GM18526 (cell line): ENCODE results near the gene KHDRBS2.

ENCODE experiments used
- POLR2A ChIP-seq: IDR thresholded peaks from 3 replicates; pipeline ENCODE4 v1.6.1; 2011; ENCODE audit not compliant: insufficient read length; ENCODE audit errors: extremely low read depth

Gene KHDRBS2

DNA sequence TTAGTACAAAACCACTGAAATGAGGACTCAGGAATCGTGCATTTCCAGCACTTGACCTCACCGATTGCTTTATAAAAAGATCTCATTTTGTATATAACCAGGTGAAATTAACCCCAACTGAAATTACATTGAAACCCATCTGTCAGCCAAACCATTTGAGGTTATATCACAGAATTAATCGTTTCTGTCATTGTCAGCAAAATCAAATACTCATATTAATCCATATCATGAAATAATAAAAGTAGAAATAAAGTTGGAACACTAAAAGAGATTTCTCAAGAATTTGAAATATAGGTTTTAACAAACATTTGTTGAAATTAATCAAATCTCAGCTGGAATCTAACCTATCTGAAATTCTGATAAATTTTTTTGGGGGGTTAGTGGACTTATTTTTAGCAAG, 23.7 kb downstream of the KHDRBS2 start:
- no peak for TF ChIP-seq POLR2A

DNA sequence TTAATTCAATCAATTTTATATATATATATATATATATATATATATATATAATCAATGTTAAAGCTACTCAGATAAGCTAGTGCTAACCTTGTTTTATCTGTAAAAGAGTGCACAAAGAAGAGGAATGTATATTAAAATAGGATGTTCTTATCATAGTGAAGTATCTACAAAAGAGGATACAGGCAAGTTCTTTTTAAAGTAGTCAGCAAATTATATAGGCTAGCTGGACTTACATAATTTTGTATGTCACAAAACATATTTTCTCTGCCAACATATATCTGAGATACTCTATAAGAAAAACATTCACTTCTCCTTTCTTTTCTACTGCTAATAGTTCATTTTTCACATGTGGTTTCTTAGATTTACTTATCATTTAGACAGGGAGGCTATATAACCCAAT, 39.9 kb downstream of the KHDRBS2 start:
- no peak for TF ChIP-seq POLR2A

DNA sequence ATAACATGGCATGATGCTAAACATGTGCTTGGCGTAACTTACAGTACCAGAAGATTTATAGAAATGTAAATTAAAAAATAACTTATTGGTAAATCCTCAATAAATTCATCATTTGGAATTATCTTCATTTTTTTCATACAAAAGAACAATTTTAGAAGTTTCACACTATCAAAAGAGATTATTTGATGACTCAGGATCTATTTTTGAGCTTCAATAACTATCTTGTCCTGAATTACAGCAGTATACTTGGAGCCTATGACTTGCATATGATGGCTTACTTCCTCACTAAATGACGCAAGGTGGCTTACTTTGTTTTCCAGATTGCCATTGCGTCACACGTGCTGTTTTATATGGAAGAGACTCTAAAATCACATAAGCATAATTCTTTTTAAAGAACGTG, 49.2 kb downstream of the KHDRBS2 start:
- TF ChIP-seq POLR2A = no peak

- no peak for TF ChIP-seq POLR2A
These were observed 56.8 kb downstream of the KHDRBS2 start for GRCh38 chr6:62229231-62229630.

GRCh38 chr6:62217866-62218265, 68.2 kb downstream of the KHDRBS2 start:
- TF ChIP-seq POLR2A = no peak

DNA sequence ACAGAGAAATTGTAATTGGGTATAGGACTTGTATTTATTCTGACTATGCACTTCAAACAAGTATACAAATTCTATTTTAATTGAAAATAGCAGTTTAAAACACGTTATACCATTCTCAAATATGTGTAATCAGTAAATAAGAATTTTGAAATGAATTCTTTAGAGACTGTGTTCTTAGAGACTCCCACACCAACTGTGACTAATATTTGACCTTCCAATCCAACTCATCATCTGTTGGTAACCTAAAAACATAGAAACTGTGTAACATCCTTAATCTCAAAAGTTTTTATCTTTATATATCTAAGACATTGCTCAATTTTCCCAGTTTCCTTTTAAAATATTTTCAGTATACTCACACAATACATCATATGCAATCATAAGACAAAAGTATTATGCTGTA, 83.9 kb downstream of the KHDRBS2 start:
- no peak for TF ChIP-seq POLR2A

DNA sequence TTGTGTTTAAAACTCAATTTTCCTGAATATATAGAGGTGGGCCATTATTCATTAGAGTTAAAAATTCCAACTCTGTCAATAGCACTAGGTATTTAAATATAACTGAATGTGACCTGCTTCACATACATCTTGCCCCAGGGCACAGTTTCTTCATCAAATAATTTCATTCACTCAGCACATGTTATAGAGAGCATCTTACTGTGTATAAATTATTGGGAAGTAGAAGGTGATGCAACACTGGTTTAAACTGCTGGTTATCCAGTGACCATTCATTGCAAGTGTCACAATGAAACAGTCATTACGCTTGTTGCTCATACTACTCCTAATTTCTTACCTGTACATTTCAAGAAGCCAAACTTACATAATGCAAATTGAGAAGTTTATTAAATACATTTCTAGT, 93.4 kb downstream of the KHDRBS2 start:
- no peak for TF ChIP-seq POLR2A

- TF ChIP-seq POLR2A = no peak
These were observed 110.8 kb downstream of the KHDRBS2 start for GRCh38 chr6:62175195-62175594.

- TF ChIP-seq POLR2A = no peak
These were observed 111.5 kb downstream of the KHDRBS2 start for GRCh38 chr6:62174548-62174947.

GRCh38 chr6:62167736-62168135, 118.3 kb downstream of the KHDRBS2 start:
- TF ChIP-seq POLR2A = no peak

DNA sequence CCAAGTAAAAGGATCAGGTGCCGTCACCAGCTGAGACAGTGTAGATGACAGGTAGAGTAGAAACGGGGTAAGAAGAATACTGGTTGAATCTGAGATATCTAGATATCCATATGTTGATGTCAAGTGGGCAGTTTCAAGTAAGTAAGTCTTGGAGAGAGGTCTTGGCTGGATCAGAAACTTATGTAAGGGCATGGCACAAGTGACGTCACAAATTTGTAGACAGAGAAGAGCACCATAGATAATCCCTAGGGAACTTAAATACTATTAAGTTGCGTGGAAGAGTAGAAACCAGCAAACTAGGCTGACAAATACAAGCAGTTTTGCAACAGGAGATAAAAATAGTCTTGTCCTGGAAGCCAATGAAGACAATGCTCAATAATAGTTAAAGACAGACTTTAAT, 123.2 kb downstream of the KHDRBS2 start:
- no peak for TF ChIP-seq POLR2A

DNA sequence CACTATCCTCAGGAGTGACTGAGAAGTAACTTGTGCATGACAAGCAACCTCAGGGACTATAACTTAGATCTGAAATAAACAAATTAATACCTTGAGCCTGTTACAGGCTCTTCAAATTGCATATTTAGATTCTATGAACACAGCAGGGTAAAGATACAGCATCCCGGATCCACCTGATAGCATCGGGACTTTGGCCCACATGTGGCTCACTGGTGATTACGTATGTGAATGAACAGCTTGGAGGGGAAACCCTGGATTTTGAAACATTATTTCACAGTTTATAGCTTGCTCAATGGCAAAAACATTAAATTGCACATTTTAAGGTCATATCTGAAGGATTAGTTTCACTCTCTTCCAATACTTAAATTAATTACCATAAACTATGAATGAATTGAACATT, 133.2 kb downstream of the KHDRBS2 start:
- TF ChIP-seq POLR2A = no peak

DNA sequence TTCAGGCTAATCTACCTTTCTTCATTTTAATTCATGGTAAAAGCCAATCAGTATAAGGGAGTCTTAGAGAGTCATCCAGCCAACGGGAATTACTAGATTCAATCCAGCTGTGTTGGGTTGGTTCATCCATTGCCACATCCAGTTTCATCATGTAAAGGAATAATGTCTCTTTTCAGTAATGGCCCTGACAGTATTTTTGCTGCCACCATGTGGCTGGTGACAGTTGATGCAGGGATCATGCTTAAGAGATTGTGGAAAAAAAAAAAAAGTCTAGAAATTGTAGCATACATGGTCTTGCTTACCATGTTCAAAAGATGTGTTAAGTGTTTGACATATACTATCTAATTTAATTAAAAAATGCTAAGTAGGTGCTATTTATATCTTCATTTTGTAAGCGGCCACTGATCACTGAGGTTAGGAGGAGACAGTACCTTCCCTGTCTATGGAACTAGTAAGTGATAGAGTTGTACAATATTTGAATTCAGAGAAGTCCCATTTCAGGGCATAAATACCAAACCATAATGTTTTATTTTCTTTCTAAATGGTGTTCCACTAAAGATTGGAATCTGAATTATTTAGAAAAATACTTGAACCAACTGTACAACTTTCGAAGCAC, 135.9 kb downstream of the KHDRBS2 start:
- TF ChIP-seq POLR2A = no peak

DNA sequence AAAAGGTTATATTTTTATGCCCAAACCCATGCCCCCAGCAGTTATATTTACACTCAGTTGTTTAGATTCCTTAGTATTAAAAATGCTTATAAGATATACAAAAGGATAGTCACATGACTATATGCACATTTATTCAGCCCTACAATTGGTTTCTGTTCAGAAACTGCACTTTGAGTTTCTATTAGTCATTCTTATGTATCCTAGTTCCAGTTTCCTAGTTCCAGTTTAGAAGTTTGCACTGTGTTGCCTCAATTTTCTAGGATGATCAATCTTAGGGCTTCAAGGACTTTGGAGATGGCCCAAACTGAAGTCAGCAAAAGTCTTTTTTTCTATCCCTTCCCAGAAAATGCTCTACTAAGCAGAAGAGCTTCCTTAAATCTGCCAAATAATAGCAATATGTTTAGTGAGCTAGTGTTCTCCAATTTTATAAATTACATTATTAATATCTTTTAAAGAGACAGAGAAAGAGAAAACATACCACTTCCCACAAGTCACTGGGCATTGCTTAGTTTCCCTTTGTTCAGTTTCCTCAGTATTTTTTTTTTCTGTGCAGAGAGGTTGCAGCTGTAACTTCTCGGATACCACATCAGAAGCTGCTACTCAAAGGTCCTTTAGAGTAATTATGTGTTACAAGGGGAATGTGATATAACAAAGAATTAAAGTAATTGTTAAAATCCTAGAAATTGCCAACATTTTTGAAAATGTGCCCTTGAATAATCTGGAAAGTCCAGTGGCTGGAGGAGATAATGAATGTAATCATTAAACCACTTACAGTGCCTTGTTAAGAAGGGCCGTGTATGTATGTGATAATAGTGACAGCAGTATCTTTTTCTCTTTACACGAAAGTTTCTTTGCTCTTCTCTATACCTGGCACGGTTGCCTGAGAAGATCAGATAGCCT, 138.8 kb downstream of the KHDRBS2 start:
- TF ChIP-seq POLR2A = no peak

- no peak for TF ChIP-seq POLR2A
These were observed 156.9 kb downstream of the KHDRBS2 start for GRCh38 chr6:62129127-62129526.

- no peak for TF ChIP-seq POLR2A
These were observed 166.6 kb downstream of the KHDRBS2 start for GRCh38 chr6:62119401-62119800.
